ENCODE results near the gene IGFALS. TPM values are rescaled to one million over a fixed set of nuclear protein-coding genes. Genes with fewer than 3 reads are reported as not detected.

The IGFALS gene
- polyA plus RNA-seq, 4 donors = 0.15 to 3.6 (median 1.6) TPM

DNA sequence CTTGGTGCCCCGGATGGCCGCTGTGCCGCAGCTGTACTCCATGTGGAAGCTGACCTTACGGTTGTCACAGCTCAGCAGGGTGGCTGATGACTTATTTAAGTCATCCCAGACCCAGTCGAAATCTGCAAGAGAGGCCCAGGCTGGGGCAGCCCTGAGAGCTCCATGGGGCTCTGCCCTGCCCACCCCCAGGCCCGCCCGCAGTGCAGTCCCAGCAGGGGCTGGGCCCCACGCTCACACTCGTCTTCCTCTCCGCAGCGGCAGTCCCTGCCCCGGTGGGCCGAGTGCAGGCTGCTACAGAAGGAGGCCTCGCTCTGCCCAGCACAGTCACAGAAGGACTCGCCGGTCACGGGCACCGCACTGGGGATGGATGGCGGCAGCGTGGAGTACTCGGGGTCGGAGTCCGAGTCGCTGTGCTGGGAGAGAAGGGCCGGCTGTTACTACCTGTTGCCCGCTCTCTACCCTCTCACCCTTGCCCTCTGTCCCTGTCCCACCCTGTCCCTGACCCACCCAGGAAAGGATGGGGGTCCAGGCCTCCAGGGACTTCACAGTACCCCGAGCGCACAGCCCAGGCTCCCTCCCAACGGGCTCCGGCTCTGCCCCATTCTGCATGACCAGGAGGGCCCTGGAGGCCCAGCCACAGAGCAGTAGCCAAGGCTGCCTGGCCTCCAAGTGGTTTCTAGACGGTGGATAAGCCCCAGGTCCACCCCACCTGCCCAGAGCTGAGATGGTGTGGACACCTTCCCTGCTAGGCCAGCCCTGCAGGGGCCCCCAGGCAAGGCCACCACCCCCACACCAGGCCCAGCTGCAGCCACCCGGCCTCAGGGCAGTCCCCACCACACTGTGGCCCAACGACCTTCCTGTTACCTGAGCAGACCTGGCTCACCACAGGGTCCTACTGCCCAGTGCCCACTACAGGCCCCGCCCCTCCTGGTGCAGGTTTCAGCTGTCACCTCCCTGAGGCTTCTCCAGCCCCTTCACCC lies 15.0 kb downstream of the IGFALS start:
- no peak for DNase-seq (ENCODE audit: low read depth in 4 of 4, low spot score in 3 of 4)

DNA sequence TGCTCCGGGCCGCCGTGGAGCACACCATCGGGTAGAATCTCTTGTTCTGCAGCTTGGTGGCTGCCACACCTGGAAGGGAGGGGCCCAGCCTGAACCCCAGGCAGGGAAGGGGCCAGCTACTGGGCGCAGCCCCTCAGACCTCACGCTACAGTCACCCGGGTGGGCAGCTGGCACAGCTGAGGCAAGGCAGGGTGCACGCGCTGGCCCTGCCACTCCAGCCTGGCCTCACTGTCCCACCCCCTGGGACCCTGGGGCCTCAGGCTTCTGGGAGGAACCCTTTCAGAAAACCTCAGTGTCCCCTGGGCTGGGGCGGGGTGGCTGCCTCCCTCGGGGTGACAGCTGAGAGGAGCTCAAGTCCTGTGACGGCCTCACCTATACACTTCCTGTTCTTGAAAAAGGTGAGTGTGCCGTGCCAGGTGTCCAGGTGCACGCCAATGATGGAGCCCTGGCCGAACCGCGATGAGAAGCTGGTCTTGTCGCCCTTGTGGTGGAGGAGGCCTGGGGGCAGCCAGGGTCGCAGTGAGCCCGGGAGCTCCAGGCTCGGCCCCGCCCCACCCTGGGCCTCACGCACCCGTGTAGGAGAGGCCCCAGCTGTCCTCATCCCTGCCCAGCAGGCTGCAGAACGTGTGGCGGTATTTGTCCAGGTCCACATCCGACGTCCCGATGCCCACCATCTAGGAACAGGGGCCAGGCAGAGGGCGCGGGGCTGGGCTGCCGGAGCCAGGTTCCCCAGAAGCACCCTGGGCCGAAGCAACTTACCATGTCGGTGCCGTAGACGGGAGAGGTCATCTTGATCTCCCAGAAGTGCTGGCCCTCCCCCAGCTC lies 15.9 kb downstream of the IGFALS start:
- DNase-seq (ENCODE audit: low read depth in 4 of 4, low spot score in 3 of 4) = no peak

GRCh38 chr16:1776991-1777374 lies 16.5 kb downstream of the IGFALS start:
- DNase-seq (ENCODE audit: low read depth in 4 of 4, low spot score in 3 of 4) = no peak

GRCh38 chr16:1776672-1776955 lies 16.9 kb downstream of the IGFALS start:
- no peak for DNase-seq (ENCODE audit: low read depth in 4 of 4, low spot score in 3 of 4)

DNA sequence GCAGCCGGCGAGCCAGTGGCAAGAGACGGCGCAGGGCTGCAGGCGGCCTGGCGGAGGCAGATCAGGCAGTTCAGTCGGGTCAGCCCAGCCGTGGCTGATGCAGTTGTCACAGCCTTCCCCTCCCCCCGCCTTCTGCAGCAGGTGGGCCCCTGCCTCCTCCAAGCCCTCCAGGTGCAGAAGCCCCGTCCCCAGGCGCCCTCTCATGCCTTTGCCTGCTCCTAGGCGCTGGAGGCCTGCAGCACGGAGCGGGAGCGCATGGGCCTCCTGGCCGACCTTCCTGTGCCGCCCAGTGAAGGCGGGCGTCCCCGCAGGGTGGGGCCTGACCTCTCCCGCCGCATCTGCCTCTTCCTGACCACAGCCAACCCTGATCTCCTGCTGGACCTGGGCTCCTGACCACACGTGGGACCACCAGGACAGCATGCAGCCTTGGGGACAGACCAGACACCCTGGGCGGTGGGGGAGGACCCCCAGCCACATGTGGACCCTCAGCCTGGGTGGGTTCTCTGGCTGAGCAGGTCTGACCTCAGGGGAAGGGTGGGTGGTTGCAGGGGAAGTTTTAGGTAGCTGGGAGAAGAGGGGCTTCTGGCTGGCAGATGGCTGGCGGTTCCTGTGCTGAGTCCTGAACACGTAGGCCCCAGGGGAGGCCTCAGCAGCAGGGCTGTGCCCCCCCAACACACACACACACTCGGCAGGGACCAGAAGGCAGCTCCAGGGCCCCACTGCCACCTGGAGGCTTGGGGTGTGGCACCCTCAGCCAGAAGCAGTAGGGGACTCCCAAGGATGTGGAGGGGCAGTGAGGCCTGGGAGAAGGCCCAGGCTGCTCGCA lies 17.4 kb downstream of the IGFALS start:
- DNase-seq (ENCODE audit: low read depth in 4 of 4, low spot score in 3 of 4) = no peak

- no peak for DNase-seq (ENCODE audit: low read depth in 4 of 4, low spot score in 3 of 4)
Measured at GRCh38 chr16:1775006-1775845, 18.3 kb downstream of the IGFALS start.

DNA sequence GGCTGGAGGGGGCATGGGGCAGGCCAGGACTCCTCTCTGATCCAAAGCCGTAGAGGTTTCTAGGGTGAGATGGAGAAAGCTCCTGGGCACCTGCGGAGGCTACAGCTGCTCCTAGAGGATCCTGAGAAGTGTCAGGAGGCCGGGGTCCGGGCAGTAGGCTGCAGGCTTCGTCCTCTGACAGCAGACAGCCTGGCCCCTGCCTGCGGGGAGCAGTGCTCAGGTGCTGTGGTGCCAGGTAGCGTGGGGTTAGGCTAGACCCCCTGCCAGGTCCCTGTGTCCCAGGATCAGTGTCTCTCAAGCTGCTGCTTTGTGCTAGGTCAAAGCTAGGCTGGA lies 19.1 kb downstream of the IGFALS start:
- no peak for DNase-seq (ENCODE audit: low read depth in 4 of 4, low spot score in 3 of 4)

GRCh38 chr16:1773703-1774447 lies 19.6 kb downstream of the IGFALS start:
- DNase-seq (ENCODE audit: low read depth in 4 of 4, low spot score in 3 of 4) = no peak

DNA sequence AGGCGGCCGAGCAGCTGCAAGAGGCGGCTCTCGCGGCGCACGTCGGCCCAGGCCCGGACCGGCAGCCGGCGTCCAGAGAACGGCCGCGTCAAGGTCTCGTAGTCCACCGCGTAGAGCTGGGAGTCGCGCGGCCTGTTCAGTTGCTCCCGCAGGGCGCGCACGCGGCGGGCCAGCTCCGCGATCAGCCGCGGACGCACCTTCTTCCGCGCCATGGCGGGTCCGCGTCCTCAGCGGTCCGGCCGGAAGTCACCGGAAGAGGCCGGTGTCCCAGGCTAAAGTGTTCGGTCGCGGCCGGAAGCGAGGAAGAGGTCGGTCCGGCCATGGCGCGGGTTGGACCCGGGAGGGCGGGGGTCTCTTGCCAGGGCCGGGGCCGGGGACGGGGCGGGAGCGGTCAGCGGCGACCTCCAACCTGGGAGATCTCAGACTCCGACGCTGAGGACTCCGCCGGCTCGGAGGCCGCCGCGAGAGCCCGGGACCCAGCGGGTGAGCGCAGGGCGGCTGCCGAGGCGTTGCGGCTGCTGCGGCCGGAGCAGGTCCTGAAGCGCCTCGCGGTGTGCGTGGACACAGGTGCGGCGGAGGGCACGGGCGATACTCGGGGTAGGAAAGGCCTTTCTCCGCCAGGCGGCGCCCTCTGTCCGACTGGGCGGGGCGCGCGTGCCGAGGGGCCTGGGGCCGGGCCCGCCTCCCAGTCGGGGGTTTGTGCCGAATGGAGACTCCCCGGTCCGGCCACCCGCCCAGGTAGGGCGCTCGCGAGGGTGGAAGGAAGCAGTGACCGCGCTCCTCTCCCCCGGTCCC lies 20.4 kb downstream of the IGFALS start, which contains the start of gene MRPS34:
MRPS34 (minus strand) TSS at position 227 of the 795 bp plus-strand sequence; CDS start at position 212, 15 bp downstream.
- peak; percentile 55 to 79 (median 72) for DNase-seq (ENCODE audit: low read depth in 4 of 4, low spot score in 3 of 4)

DNA sequence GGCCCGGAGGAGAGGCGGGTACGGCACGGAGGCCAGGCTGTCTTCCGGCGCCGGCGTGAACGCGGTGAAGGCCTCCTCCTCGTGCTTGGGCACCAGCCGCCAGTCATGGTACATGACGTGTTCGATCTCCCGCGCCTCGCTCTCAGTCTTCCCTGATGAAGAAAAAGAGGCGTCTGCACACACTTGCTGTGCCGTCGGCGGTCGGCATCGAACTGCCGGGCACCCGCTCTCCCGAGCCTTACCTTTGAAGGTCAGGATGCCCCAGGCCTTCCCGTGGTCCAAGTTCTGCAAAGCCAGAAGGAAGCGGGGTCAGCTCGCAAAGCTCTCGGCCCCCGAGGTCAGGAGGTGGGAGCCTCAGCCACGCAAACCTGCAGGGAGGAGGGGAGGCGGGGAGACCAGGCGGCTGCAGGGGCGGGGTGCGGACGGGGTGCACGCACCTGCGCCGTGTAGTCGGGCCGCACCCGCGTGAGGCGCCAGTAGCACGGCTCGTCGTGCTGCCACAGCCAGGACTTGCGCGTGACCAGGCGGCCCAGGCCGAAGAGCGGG lies 21.1 kb downstream of the IGFALS start, which contains the start of gene EME2:
EME2 (plus strand) TSS at position 449 of the 546 bp plus-strand sequence. CDS start 418 bp downstream, outside the sequence.
- no peak for DNase-seq (ENCODE audit: low read depth in 4 of 4, low spot score in 3 of 4)

DNA sequence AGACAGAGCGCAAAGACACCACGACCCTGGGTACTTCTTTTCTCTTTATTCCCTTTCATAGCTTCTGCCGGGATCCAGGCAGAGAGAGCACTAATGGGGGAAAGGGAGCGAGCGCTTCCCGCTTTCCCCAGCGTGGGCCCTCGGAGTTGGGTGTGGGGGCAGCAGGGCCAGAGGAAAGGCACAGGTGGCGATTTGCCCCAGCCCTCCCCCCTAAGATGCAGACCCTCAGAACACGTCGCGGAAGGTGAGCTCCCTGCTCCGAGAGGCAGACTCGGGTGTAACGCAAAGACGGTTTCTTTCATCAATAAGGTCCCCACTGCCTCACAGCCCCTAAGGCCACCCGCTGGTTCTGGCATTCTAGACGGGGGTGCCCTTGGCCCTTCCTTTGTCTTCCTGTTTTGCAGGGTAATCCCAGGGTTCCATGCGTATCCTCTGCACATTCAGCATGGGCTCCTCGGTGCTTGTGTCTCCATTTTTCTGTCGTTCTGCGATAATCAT lies 21.6 kb downstream of the IGFALS start:
- no peak for DNase-seq (ENCODE audit: low read depth in 4 of 4, low spot score in 3 of 4)

DNA sequence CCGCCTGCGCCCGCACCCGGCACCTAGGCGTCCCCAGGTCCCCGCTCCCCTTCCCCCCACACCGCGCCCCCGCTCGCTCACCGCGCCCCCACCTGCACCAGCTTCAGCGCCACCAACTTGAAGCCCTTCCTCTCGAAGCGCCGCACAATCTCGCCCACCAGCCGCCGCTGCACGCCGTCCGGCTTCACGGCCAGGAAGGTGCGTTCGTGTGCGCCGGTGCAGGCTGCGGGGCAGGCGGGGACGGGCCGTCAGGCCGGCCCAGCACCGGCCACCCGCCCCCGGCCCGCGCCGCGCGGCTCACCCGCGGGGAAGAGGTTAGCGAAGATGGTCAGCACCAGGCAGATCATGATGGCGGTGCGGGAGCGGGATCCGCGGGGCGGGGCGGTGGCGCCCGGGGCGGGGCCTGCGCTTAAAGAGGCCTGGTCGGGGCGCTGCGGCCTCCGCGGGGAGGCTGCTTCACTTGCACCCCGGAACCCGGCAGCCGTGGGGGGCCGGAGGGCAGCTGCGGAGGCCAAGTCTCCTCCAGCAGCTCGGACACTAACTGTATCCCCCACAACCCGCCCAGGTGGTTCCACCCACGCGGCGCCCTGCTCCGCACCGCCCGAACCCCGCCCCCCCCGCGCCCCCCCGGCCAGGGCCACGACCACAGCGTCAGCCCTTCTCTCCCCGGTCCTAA lies 22.2 kb downstream of the IGFALS start, which contains the start of gene NME3:
NME3 (minus strand) TSS at position 356 of the 676 bp plus-strand sequence; CDS start at position 347, 9 bp downstream.
- no peak for DNase-seq (ENCODE audit: low read depth in 4 of 4, low spot score in 3 of 4)

- DNase-seq (ENCODE audit: low read depth in 4 of 4, low spot score in 3 of 4) = no peak
Measured at GRCh38 chr16:1770328-1771187, 22.9 kb downstream of the IGFALS start.

DNA sequence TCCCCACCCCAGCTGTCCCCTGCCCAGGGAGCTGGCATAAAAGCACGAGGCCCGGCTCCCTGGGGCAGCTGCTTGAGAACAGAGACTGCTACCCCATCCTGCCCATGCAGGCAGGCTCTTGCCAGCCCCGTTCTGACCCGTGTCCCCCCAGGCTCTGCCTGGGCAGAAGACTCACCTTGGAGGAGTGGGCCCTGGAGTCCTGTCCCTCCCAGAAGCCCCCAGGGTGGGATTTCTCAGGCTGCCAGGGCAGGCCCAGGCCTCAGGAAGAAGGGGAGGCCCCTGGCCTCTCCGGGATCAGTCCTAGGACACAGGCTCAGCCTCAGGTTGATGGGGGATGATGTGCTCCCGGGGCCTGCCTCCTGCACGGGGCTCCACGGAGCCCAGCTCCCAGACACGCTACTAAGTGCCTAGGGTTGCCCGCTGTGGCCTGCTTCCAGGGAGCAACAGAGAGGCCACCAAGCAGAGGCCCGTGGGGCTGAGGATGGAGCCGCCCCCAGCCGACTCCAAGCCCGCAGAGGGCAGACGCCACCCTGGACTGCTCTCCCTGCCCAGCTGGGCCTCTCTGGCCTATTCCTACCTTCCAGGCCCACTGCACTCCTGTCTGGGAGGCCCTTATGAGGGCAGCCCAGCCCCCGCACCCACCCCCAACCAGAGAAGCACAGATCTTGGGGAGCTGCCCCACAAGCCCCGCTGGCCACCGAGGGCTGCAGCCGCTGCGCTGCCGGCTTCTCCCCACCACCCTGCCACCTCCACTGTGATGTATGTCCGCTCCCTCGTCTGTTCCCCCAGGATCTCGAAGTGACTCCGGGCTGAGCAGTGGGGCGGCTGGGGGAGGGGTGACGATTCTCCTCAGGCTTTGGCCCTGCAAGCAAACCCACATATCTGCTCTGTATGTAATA lies 23.9 kb downstream of the IGFALS start:
- no peak for DNase-seq (ENCODE audit: low read depth in 4 of 4, low spot score in 3 of 4)

GRCh38 chr16:1768767-1769401 lies 24.6 kb downstream of the IGFALS start:
- DNase-seq (ENCODE audit: low read depth in 4 of 4, low spot score in 3 of 4) = no peak

All from left renal pelvis (tissue), 4 donors.